Stomach (tissue), 4 donors: Measurements from ENCODE around the gene ZFP37.

Experiments
- POLR2A ChIP-seq, 4 donors: fragments of 450-650 bp; IDR thresholded peaks; one replicate each; pipeline ENCODE4 v1.6.1; 2016; ENCODE audit warnings: antibody characterized with exemption in 4 of 4, control low read depth in 2 of 4, mild to moderate bottlenecking in 1 of 4, moderate library complexity in 1 of 4
- POLR2AphosphoS5 ChIP-seq, 3 donors: sonication (generic); formaldehyde crosslinking; IDR thresholded peaks; one replicate each; pipeline ENCODE4 v1.6.1; 2016; ENCODE audit warnings: antibody characterized with exemption in 3 of 3
- TF ChIP-seq, protein P1 (sequence below), 7 experiments: fragments of 450-650 bp in 4 of 7; fragments of 200-600 bp in 3 of 7; sonication (generic) in 3 of 7; IDR thresholded peaks; one replicate each; pipeline ENCODE4 v1.5.1; 2016 to 2019; ENCODE audit warnings: antibody characterized with exemption in 7 of 7, control low read depth in 2 of 7, mild to moderate bottlenecking in 1 of 7

DNA sequence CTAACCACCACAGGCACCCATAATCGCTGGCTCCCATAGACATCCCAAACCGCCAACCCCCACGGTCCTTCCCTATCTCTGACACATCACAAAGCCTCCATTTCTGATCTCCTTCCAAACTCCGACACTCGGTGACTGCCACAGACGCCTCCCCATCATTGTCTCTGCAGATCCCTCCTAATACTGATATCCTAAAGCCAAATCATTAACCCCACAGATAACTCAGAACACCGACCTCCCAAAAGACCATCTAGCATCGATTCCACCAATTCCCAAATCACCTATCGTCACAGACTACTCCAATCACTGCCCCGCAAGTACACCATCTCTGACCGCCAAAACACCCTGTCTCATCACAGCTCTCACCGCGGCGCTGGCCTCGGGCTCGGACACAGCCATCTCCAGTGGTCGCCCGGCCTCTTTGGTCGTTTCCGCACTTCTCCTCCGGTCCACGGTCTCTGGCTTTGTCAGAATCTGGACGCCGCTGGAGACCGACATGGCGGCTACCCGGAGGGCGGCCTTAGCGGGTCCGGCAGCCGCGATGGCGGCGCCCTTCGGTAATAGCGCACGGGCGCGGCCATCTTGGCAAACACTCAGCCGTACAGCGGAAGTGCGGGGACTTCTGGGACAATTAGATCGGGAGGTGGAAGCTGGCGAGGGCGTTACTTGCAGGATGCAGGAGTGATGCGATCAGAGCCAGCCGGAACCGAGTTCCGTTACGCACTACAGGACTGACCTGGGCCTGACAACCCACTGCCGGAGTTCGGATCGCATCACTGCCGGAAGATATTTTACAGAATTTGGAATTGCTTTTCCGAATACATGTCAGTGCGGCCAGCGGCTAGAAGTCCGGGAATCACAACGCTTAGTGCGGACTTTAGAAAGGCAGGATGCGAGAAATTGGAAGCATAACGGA lies at the start of gene ZFP37:
- no peak for TF ChIP-seq POLR2A (IDR thresholded peaks at IDR 0.05)
- TF ChIP-seq, protein P1, sequence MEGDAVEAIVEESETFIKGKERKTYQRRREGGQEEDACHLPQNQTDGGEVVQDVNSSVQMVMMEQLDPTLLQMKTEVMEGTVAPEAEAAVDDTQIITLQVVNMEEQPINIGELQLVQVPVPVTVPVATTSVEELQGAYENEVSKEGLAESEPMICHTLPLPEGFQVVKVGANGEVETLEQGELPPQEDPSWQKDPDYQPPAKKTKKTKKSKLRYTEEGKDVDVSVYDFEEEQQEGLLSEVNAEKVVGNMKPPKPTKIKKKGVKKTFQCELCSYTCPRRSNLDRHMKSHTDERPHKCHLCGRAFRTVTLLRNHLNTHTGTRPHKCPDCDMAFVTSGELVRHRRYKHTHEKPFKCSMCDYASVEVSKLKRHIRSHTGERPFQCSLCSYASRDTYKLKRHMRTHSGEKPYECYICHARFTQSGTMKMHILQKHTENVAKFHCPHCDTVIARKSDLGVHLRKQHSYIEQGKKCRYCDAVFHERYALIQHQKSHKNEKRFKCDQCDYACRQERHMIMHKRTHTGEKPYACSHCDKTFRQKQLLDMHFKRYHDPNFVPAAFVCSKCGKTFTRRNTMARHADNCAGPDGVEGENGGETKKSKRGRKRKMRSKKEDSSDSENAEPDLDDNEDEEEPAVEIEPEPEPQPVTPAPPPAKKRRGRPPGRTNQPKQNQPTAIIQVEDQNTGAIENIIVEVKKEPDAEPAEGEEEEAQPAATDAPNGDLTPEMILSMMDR (IDR thresholded peaks at IDR 0.05): no peak
- TF ChIP-seq POLR2AphosphoS5 (IDR thresholded peaks at IDR 0.05): peak; percentile 60 to 82 (median 79)
